ENCODE data around the gene DNAH8. TPM values are rescaled to one million over a fixed set of nuclear protein-coding genes. Genes with fewer than 3 reads are reported as not detected.

The DNAH8 gene
- polyA plus RNA-seq, 1 of the 3 experiments (the other 2 are of a cell fraction): not detected

GRCh38 chr6:38985839-38986238 lies 270.7 kb downstream of the DNAH8 start (continued):
- no peak for TF ChIP-seq REST (IDR thresholded peaks at IDR 0.05; ENCODE audit: low read depth, low read length)

DNA sequence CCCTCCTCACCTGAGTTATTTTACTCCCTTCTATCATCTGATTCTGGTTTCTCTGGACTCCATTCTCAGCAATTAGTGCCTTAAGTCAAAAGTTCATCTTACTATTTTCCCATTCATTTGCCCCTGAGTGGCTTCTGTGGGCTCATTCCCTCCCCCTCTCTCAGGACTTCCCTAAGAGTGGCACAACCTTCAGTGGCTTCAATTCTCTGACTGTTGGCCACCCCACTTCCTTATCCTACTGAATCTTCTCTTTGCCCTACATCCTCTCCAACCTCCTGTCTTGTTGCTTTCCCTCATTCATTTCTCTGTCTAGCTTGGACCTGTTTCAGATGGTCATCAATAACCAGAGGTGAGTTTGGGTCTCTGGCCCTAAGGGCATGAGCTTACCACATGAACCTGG lies 272.4 kb downstream of the DNAH8 start:
- no peaks in the 10 kb centered on the region for H3K4me1 ChIP-seq (ENCODE audit: control insufficient read depth in 1 of 2, insufficient read depth in 2 of 2, low read depth in 1 of 2, low read length in 1 of 2)
- POLR2A ChIA-PET: no interaction called here
- CTCF ChIA-PET: interaction anchor here (1.2 to 1.8 kb wide), 5 partner anchors 9 to 315 kb away, joined by 3 to 6 read pairs (median 4); no protein-coding TSS in a partner anchor
- H3K27me3 ChIP-seq (ENCODE audit: insufficient read depth): no peaks in the 10 kb centered on the region
- H3K9me2 ChIP-seq: no peaks in the 10 kb centered on the region
- H2AFZ ChIP-seq (ENCODE audit: low read depth): no peak overlapping the region
- H3K4me3 ChIP-seq (ENCODE audit: low read depth in 2 of 2, low read length in 1 of 2): no peak overlapping the region
- no peaks in the 10 kb centered on the region for H3K36me3 ChIP-seq (replicated peaks in 1 of 2; ENCODE audit: control insufficient read depth in 1 of 2, insufficient read depth in 2 of 2, low read length in 1 of 2)
- H4K20me1 ChIP-seq (ENCODE audit: insufficient read depth): no peaks in the 10 kb centered on the region
- H3K9me3 ChIP-seq: no peaks in the 10 kb centered on the region
- no peaks in the 10 kb centered on the region for H3F3A ChIP-seq (replicated peaks; ENCODE audit: insufficient read depth)
- H3K79me2 ChIP-seq (ENCODE audit: insufficient read depth): no peaks in the 10 kb centered on the region
- no peak for TF ChIP-seq FOXJ3 (CRISPR knock-in tag; IDR thresholded peaks at IDR 0.05)
- TF ChIP-seq GATA2 (CRISPR knock-in tag; IDR thresholded peaks at IDR 0.05): no peak
- TF ChIP-seq, protein P1, sequence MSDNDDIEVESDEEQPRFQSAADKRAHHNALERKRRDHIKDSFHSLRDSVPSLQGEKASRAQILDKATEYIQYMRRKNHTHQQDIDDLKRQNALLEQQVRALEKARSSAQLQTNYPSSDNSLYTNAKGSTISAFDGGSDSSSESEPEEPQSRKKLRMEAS (IDR thresholded peaks at IDR 0.05; ENCODE audit: low read depth): no peak
- no peak for TF ChIP-seq TEAD4 (IDR thresholded peaks at IDR 0.05; ENCODE audit: borderline replicate concordance, insufficient read depth)
- no peak for TF ChIP-seq PBX3 (IDR thresholded peaks at IDR 0.05)
- TF ChIP-seq, protein P2, sequence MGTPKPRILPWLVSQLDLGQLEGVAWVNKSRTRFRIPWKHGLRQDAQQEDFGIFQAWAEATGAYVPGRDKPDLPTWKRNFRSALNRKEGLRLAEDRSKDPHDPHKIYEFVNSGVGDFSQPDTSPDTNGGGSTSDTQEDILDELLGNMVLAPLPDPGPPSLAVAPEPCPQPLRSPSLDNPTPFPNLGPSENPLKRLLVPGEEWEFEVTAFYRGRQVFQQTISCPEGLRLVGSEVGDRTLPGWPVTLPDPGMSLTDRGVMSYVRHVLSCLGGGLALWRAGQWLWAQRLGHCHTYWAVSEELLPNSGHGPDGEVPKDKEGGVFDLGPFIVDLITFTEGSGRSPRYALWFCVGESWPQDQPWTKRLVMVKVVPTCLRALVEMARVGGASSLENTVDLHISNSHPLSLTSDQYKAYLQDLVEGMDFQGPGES (IDR thresholded peaks at IDR 0.05; ENCODE audit: low read depth, low read length): no peak
- no peak for TF ChIP-seq EP300 (IDR thresholded peaks at IDR 0.05; ENCODE audit: borderline replicate concordance in 1 of 2, low read depth in 1 of 2, low read length in 1 of 2)
- TF ChIP-seq POLR2AphosphoS5 (IDR thresholded peaks at IDR 0.05; ENCODE audit: low read depth, low read length): no peak
- TF ChIP-seq REST (IDR thresholded peaks at IDR 0.05; ENCODE audit: low read depth, low read length): no peak
- TF ChIP-seq TCF12 (IDR thresholded peaks at IDR 0.05): no peak
- no peak for DNase-seq
- no peak overlapping the region for H3K27ac ChIP-seq (ENCODE audit: low read depth in 2 of 2, low read length in 1 of 2)
- H3K9ac ChIP-seq: no peak overlapping the region
- no peak overlapping the region for H3K4me2 ChIP-seq
